ENCODE results near the gene REPS1. TPM values are rescaled to one million over a fixed set of nuclear protein-coding genes. Genes with fewer than 3 reads are reported as not detected.

Gene REPS1
- total RNA-seq, 6 experiments from 2014 or later = 21.1 to 29.9 (median 26.2) TPM

- Mint-ChIP-seq H3K36me3 (ENCODE audit: low read depth) (no peaks in the 10 kb centered on the region), H3K9me3 (no peaks in the 10 kb centered on the region), H3K4me1 (ENCODE audit: low read depth) (peaks cover 24% of the 10 kb centered on the region), H3K27ac (no peak overlapping the region), H3K27me3 (ENCODE audit: insufficient read depth) (no peaks in the 10 kb centered on the region), H3K4me3 (no peak overlapping the region)
- DNase-seq = no peak
- no peak for TF ChIP-seq CTCF (IDR thresholded peaks at IDR 0.05)
These were observed 8.0 kb downstream of the REPS1 start for GRCh38 chr6:138979813-138980668.

DNA sequence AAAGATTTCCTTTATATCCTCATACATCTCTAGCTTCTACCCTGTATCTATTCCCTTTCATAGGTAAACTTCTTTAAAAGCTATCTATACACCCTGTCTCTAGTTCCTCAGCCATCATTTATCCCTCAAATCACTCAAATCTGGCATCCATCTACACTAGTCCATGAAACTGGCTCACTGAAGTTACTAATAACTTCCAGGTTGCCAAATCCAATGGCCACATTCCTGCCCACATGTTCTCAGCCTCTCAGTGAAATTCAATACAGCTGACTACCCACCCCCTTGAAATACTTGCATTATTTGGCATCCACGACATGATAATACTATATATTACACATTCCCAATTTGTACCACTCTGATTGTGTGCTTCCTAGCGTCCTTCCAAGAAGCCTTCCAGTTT, 8.7 kb downstream of the REPS1 start:
- no peak for DNase-seq
- no peaks in the 10 kb centered on the region for H3K27me3 Mint-ChIP-seq (ENCODE audit: insufficient read depth)
- H3K4me3 Mint-ChIP-seq = no peak overlapping the region
- H3K27ac Mint-ChIP-seq = no peak overlapping the region
- no peaks in the 10 kb centered on the region for H3K9me3 Mint-ChIP-seq
- peaks cover 28% of the 10 kb centered on the region for H3K4me1 Mint-ChIP-seq (ENCODE audit: low read depth)
- H3K36me3 Mint-ChIP-seq (ENCODE audit: low read depth) = no peaks in the 10 kb centered on the region
- no peak for TF ChIP-seq CTCF (IDR thresholded peaks at IDR 0.05)

GRCh38 chr6:138978229-138978628, 9.8 kb downstream of the REPS1 start:
- H3K4me1 Mint-ChIP-seq (ENCODE audit: low read depth) = peaks cover 39% of the 10 kb centered on the region
- no peak for TF ChIP-seq CTCF (IDR thresholded peaks at IDR 0.05)
- DNase-seq = no peak
- H3K27ac Mint-ChIP-seq = no peak overlapping the region
- no peak overlapping the region for H3K4me3 Mint-ChIP-seq
- no peaks in the 10 kb centered on the region for H3K9me3 Mint-ChIP-seq
- no peaks in the 10 kb centered on the region for H3K27me3 Mint-ChIP-seq (ENCODE audit: insufficient read depth)
- H3K36me3 Mint-ChIP-seq (ENCODE audit: low read depth) = no peaks in the 10 kb centered on the region

- H3K36me3 Mint-ChIP-seq (ENCODE audit: low read depth) = no peaks in the 10 kb centered on the region
- DNase-seq = no peak
- no peak overlapping the region for H3K27ac Mint-ChIP-seq
- H3K4me3 Mint-ChIP-seq = no peak overlapping the region
- no peak for TF ChIP-seq CTCF (IDR thresholded peaks at IDR 0.05)
- H3K9me3 Mint-ChIP-seq = no peaks in the 10 kb centered on the region
- H3K4me1 Mint-ChIP-seq (ENCODE audit: low read depth) = peaks cover 44% of the 10 kb centered on the region
- H3K27me3 Mint-ChIP-seq (ENCODE audit: insufficient read depth) = no peaks in the 10 kb centered on the region
These were observed 10.3 kb downstream of the REPS1 start for GRCh38 chr6:138977646-138978167.

- H3K27me3 Mint-ChIP-seq (ENCODE audit: insufficient read depth) = no peaks in the 10 kb centered on the region
- no peaks in the 10 kb centered on the region for H3K36me3 Mint-ChIP-seq (ENCODE audit: low read depth)
- H3K27ac Mint-ChIP-seq = no peak overlapping the region
- no peaks in the 10 kb centered on the region for H3K9me3 Mint-ChIP-seq
- no peak for DNase-seq
- no peak overlapping the region for H3K4me3 Mint-ChIP-seq
- no peak for TF ChIP-seq CTCF (IDR thresholded peaks at IDR 0.05)
- H3K4me1 Mint-ChIP-seq (ENCODE audit: low read depth) = peaks cover 49% of the 10 kb centered on the region
These were observed 10.8 kb downstream of the REPS1 start for GRCh38 chr6:138977242-138977641.
